Hematopoietic multipotent progenitor cell treated with erythropoietin and hydrocortisone succinate and interleukin-3 and kit ligand, for 6 days (in vitro differentiated cells): Measurements from ENCODE around the gene RUFY2.
"Not testable (repeated sequence)": the region's sequence is repeated elsewhere in the genome, so short reads cannot be mapped to it uniquely, and the experiment has no call there.

ENCODE experiments used
- DNase-seq: peaks from one replicate; pipeline ENCODE4 v3.0.0-alpha.2; 2015

The RUFY2 gene

GRCh38 chr10:68362590-68362989 lies 44.5 kb downstream of the RUFY2 start:
- no peak for DNase-seq

DNA sequence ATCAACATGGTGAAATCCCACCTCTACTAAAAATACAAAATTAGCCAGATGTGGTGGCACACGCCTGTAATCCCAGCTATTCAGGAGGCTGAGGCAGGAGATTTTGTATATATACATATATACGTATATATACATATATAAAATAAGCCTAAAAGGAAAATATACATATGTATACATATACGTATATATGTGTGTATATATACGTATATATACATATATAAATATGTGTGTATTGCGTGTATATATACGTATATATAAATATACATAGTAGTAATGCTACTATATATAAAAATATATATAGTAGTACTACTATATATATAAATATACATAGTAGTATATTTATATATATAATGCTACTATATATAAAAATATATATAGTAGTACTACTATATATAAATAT lies 47.9 kb downstream of the RUFY2 start:
- DNase-seq, result no peak

GRCh38 chr10:68353537-68353936 lies 53.5 kb downstream of the RUFY2 start:
- no peak for DNase-seq

DNA sequence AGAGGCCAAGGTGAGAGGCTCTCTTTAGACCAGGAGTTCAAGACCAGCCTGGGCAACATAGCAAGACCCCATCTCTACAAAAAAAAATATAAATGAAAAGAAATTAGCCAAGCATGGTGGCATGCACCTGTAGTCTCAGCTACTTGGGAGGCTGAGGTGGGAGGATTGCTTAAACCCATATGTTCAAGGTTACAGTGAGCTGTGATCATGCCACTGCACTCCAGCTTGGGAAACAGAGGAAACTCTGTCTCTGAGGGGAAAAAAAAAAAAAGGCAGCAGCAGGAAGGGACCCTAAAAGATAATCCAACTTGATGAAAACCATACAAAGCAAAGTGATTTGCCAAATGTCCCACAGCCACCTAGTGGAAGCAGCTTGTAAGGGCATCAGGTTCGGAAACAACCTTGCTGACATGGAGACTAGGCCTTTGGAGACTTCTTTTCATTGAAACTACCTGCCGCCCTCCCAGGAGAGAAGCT lies 58.8 kb downstream of the RUFY2 start:
- DNase-seq, result peak; percentile 82

- DNase-seq, result no peak
Observed at GRCh38 chr10:68346774-68347173, 60.3 kb downstream of the RUFY2 start.

DNA sequence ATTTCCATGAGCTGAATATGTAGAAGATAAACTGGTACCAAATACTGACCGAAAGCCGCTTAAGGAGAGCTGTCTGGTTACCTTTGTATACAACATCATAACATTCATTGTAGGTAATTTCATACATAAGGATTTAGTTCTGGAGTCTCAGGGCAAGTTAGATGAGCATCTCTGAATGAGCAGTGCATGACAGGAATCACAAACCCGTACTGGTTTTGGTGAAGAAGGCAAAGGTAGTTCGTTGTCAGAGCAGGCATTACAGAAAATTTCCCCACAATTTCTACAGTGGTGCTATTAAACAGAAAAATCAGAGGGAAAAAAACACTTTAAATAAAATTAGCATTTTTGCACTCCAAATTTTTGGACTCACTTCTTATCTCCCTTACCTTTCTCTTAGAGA lies 61.5 kb downstream of the RUFY2 start:
- DNase-seq, result no peak

DNA sequence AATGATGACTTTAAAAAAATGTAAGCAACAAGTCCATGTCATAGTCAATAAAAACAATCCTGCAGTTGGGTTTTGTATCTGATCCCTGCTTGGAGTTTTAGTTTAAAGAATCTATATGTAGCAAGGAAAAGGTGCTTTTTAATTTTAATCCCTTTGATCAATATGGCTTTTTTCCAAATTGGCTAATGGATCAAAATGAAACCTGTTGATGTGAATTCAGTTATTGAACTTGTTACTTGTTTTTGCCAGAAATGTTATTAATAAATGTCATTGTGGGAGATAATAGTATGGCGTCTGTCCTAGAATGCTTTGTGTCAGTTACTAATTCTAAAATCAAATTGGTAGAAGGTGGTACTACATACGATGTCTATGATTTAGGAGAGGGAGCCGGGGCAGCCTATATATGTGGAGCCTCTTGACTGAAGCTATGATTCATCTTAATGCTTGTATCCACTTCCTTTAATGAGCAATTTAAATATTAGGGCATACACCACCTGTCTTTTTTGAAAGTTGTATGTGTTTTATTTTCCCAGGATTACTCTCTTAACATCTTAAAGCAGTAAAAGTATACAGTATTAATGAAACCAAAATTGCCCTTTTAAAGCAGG lies 64.1 kb downstream of the RUFY2 start:
- no peak for DNase-seq

GRCh38 chr10:68340358-68341080 lies 66.6 kb downstream of the RUFY2 start:
- DNase-seq, result no peak

- no peak for DNase-seq
Observed at GRCh38 chr10:68336754-68337351, 70.2 kb downstream of the RUFY2 start.

DNA sequence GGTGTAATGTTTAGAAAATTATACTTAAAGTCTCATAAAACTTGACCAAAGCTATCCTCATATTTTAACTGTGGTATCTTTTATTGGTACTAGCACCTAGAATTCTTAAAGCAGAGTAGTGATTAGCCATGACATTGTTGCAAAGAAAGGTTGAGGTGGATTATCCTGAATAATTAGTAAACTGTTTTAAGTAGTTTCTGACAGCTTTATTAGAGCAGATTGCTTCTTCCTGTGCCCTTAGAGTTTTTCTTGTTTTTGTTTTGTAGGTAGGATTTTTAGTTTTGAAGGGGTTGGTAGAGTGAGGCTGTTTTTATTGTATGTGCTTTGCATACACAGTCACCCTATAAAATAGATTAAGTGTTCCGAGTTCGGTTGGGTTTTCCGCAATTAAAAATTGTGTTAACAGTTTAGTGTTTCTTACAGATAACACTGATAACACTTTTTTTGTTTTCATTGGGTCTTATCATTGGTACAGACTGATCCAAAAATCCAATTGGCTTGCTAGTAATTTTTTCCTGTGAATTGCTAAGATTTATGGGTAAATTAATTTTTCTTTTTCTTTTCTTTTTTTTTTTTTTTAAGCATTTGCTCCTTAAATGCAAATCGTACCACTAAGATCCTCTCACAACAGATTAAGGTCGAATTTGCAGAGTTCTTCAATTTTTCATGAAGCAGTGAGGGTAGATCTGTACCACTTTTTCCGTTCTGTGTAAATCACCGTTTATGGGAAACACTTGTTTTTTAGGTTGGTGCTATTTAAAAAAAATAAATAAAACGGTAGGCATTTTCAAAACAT lies 72.2 kb downstream of the RUFY2 start:
- DNase-seq, result peak; percentile 62

- peak; percentile 46 for DNase-seq
Observed at GRCh38 chr10:68333440-68334431, 73.3 kb downstream of the RUFY2 start.

DNA sequence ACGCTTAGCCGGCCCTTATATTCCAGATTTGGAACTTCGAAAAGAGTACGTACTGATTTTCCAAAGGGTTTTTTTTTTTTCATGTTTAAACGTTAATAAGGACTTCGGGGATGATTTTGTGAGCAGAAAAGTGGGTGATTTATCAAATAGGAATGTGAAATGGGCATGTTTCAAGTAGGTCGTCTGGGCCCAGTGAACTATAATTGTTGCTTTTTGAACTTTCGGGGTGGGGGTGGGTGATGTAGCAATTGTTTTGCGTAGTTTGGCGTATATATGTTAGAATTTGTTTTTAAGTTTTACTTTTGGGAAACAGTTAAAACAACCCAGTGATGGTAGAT lies 74.0 kb downstream of the RUFY2 start:
- DNase-seq, result no peak

DNA sequence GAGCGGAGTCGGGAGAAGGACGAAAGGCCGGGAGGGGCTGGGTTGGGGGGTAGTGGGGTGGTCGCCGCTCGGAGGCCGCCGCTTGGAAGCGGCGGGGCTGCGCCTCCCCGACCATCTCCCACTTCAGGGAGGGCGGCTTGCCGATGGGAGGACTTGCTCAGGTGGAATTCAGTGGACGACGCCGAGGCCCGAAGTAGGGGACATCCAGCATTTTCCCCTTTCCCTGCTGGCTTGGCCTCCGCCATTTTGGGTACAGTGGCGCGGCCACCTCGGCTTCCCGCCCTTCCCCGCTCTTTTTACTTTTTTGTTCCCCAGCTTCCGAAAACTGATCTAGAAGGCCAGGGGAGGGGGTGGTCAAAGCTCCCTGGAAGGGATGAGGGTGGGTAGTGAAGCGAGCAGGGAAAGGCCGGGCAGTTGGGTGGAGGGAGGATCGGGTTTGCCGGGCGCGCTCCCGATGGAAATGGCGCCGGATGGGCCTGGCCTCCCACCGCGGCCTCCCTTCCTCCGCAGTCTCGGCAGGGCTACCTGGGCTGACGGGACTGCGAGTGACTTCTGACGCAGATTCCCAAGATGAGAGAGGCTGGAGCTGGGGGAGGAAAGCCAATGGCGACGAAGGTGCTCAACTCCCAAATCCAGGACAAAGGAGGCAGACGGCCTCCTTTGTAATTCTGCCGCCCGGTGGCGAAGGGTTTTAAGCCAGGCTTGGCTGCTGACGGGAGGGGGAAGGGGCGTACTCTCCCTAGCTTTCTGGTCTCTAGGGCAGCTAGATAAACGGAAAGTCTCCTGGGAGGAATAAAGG lies 74.6 kb downstream of the RUFY2 start, which contains the start of gene PBLD:
TSS of gene PBLD (minus strand) at position 670 of the 799 bp plus-strand sequence. CDS start 26,084 bp downstream, outside the sequence.
- peak; percentile 89 for DNase-seq

GRCh38 chr10:68331455-68332258 lies 75.4 kb downstream of the RUFY2 start, which contains the start of gene HNRNPH3:
HNRNPH3 (plus strand) TSS chr10:68332064; CDS start chr10:68337222, 5,158 bp downstream.
- peak; percentile 99 for DNase-seq

GRCh38 chr10:68330852-68331454 lies 76.1 kb downstream of the RUFY2 start:
- DNase-seq, result peak; percentile 40

DNA sequence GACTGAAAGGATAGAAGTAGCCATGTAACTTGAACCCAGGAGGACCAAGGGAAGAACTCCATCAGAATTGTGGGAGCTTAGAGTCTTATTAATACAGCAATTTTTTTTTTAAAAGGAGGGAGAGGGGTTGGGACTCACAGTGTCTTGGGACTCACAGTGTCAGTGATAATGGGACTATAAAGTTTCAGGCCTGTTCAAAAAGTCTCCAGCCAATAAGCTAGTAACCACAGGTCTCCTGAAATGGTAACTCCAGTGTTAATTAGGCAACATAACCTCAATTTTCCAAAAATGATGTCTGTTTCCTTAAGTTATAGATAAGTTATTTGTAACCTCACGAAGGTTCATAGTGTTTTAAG lies 77.6 kb downstream of the RUFY2 start:
- DNase-seq, result no peak

DNA sequence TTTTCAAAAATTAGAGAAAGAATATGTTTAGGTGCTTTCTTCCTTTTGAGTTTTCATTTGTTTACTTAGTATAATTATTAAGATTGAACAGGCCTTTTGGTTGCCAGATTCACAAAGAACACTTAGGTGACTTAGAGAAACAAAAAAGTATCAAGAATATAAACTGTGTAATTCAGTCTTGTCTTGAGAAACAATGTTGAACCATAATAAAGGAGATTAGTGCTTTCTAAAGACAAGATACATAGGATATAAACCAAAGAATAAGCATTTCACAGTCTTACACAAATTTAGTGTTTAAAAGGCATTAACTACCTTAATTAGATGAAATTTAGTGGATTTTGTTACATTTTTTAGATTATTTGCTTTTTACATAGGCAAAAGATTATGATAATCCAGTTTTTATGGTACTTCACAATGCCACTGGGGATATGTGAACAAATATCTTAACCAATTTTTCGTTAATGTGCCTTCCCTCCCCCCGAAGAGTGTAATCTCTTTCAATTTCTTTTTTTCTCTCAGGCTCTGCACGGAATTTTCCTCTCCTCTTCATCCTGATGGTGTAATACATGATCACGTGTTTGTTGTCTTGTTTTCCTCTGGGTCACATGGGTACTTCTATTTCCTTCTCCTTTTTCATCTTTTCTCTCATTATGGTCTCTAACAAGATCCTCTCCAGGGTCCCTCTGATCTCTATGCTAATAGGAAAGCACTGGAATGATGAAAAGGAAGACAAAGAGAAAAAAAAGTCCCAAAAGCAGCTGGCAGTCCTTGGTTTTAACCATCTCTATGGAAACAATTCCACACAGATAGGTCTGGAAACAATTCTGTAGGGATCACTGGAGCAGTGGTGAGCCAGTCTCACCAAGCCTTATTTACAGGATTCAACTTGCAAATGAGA lies 78.9 kb downstream of the RUFY2 start:
- DNase-seq, result peak; percentile 76

DNA sequence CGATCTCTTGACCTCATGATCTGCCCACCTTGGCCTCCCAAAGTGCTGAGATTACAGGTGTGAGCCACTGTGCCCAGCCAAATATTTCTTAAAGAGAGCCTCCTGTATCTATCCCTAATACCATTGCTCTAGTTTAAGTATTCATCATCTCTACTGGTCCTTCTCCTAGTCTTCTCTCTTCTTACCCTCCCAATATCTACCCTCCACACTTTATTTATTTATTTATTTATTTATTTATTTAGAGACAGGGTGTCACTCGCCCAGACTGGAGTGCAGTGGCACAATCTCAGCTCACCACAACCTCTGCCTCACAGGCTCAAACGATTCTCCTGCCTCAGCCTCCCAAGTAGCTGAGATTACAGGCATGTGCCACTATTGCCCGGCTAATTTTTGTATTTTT lies 82.7 kb downstream of the RUFY2 start:
- not testable (repeated sequence) for DNase-seq
